ENCODE results near the gene LRCH3. TPM values are rescaled to one million over a fixed set of nuclear protein-coding genes. Genes with fewer than 3 reads are reported as not detected.
"Not testable (repeated sequence)": the region's sequence is repeated elsewhere in the genome, so short reads cannot be mapped to it uniquely, and the experiment has no call there.

LRCH3 gene
- total RNA-seq, 1 experiment from 2014 or later, result 24.7 TPM

DNA sequence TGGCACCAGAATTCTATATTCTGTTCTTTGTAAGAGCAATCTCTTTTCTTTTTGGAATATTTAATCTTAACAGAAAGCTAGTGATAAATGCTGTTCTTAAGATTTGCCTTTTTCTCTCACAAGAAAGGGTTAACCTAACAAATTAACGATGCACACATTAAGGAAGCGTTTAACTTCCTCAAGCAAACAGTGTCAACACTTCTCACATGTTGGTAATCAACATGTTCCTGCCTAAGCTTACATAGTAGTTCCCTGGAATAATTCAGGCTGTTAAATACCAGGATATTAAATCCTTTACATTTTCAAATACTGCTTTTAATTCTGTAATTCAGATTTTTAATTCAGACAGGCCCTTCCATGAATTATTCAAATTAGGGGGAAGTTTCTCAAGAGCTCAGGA is 91.5 kb downstream of the LRCH3 start:
- no peak for DNase-seq (ENCODE audit: low read depth)

DNA sequence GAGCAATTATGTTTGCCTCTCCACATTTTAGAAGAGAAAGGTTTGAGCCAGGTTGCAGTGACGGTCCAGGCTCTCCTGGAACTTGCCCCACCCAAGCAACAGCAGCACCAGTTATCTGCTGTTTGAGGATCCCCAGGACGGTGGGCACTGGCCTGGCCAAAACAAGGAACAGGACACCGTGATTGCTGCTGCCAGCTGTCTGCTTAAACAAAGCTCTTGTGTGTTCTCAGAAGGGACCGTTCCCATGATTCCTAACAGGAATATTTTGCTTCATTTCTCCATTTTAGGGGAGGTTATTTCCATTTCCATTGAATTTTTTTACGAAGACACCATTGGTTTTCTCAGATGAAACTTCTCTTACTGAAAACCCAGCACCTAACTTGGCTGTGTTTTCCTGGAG is 92.5 kb downstream of the LRCH3 start:
- DNase-seq (ENCODE audit: low read depth), result no peak

DNA sequence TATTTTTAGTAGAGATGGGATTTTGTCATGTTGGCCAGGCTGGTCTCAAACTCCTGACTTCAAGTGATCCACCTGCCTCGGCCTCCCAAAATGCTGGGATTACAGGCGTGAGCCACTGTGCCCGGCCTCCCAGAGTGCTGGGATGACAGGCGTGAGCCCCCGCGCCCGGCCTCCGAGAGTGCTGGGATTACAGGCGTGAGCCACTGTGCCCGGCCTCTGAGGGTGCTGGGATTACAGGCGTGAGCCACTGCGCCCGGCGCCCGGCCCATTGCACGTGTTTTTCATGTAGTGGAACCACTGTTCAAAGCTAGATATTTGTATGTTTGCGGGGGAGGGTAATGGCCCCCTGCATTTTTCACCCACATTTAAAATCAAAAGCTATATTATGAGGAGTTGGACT is 93.3 kb downstream of the LRCH3 start:
- DNase-seq (ENCODE audit: low read depth), result not testable (repeated sequence)

DNA sequence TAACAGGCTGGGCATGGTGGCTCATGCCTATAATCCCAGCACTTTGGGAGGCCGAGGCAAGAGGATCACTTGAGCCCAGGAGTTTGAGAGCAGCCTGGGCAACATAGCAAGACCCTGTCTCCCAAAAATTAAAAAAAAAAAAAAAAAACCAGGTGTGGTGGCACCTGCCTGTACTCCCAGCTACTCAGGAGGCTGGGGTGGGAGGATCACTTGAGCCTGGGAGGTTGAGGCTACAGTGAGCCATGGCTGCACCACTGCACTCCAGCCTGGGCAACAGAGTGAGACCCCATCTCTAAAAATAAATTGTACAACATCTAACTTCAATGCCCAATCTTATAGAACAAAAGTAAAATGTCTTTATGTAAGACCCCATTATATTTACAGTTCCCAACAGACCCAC is 95.0 kb downstream of the LRCH3 start:
- DNase-seq (ENCODE audit: low read depth), result not testable (repeated sequence)

DNA sequence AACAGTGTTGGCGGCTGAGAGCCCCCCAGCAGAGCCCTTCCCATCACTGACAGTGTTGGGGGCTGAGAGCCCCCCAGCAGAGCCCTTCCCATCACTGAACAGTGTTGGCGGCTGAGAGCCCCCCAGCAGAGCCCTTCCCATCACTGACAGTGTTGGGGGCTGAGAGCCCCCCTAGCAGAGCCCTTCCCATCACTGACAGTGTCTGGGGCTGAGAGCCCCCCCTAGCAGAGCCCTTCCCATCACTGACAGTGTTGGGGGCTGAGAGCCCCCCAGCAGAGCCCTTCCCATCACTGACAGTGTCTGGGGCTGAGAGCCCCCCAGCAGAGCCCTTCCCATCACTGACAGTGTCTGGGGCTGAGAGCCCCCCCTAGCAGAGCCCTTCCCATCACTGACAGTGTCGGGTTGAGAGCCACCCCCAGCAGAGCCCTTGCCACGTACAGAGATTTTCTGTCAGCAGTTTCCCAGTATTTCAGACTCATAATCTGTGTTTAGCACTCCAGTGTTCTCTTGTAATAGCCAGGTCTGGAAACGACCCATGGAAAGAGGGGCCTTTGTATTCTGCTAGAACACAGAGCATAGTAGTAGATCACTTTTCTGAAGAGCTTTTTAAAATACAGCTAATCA is 96.5 kb downstream of the LRCH3 start:
- not testable (repeated sequence) for DNase-seq (ENCODE audit: low read depth)

DNA sequence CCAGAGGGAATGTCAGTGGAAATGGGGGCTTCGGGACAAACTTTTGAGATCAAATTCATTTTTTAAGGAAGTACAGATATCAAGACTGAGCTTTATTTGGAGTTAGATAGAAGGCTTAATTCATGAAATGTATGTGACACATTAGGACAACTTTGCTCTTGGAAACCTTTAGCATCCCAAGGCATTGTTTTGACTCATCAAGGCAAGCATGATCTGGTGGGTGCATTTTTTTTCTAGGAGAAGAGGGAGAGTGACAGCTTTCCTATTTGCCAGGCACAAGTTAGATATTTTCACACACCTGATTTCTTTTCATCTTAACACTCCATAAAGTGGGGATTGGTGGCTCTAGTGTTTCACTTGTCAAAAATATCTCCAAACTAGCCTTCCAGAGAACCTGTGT is 97.5 kb downstream of the LRCH3 start:
- no peak for DNase-seq (ENCODE audit: low read depth)

DNA sequence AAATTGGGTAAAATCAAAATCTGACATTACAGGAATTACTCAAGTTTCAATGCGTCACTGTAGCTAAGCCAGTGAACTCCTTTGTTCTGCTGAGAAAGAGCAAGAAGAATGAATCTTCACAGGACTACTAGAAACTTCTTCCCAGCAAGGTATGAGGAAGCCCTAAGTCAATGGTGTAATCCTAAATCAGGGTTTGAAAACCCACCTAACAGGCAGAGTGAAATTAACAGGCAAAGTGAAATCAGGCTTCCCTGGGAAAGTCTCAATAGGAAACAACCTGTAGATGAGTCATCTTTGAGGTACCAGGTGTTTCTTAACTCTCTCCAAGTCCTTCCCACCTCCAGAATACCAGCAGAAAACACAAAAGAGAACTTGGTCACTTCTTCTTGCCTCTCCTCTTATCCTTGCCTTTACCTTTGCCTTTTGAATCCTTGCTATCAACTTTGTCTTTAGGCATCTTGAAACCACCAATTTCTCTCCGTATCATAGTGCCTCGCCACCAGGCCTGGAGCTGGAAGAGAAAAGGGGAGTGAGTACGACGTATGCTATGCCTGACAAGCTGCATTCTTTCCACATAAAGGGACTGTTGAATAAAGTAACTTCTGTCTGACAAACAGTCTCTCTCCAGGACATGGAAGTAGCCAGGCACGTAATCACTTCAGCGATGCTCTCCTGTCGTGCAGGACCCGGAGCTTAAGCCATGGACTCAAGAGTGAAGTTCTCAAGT is 98.3 kb downstream of the LRCH3 start:
- no peak for DNase-seq (ENCODE audit: low read depth)

DNA sequence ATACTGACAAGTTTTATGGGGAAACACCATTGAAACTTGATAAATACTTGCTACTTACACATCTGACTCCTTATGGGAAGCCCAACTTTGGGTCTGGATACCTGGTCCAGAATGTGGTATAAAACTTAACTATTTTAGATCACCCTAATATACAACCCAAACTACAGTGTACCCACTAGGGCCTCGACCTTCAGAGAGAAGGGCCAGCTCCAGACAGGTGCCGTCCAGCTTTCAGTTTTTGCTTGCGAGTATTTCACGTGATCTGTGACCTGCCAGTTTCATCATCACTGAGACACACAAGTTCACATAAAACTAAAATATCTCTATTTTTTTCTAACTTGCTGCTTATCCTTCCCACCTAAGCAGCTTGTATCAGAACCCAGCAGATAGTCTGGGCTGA is 99.6 kb downstream of the LRCH3 start:
- DNase-seq (ENCODE audit: low read depth), result no peak

DNA sequence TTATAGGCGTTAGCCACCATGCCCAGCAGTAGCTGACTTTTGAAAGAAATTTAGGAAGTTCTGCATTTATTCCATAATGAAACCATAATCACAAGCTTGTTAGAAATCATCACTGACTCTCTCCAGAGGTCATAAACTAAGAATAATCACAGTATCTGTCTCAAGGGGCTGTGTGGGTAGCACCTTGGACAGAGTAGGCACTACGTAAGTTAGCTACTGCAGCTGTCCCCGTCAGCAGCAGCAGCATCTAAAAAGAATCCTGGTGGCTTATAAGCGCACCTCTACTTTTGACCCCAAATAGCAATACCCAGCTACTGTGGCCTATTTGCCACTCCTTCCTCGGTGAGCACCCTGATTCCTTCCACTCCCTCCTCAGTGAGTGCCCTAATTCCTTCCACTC is 101.1 kb downstream of the LRCH3 start:
- no peak for DNase-seq (ENCODE audit: low read depth)

DNA sequence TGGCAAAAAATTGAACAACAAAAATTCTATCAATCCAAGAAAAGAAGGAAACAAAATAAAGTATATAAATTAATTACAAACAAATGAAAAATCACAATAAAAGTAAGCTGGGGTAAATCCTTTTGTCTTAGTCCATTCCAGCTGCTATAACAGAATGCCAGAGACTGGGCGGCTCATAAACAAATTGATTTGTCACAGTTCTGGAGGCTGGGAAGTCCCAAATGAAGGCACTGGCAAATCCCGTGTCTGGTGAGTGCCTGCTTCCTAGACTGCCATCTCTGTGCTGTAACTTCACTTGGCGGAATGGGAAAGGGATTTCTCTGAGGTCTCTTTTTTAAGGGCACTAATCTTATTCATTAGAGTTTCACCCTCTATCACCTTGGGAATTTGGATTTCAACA is 105.4 kb downstream of the LRCH3 start:
- no peak for DNase-seq (ENCODE audit: low read depth)

DNA sequence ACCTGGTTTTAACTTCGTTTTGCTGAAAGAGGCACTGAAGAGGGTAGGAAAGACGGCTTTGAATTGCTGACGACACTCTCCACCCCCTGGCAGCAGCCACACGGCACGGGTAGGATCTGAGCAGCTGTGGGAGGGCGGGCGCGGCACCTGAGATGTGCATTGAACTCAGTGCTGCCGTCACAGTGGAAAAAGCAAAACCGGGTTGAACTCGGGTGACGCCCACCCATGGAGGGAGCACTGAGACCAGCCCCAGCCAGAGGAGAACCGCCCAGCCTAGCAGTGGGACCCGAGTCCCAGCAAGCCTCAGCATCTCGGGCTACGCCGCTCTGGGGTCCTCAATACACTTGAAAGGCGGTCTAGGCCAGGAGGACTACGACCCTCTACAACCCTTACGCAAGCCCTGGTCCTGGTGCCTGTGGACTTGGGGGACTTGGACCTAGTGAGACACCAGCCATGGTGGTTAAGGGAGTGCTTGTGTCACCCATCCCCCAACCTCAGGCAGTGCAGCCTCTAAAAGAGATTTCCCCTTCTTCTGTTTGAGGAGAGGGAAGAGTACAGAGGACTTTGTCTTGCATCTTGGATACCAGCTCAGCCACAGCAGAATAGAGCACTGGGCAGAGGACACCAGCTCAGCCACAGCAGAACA is 108.9 kb downstream of the LRCH3 start:
- DNase-seq (ENCODE audit: low read depth), result no peak

DNA sequence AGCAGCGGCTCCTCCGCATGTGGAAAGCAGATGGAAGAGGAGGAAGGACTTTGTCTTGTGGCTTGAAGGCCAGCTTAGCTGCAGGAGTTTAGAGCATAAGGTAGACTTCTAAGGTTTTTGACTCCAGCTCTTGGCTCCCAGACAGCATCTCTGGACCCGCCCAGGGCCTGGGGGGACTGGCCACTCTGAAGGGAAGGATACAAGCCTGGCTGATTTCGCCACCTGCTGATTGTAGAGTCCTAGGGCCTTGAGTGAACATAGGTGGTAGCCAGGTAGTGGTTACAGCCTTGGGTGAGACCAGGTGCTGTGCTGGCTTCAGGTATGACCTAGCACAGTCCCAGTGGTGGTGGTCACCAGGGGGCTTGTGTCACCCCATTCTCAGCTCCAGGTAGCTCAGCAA is 110.6 kb downstream of the LRCH3 start:
- DNase-seq (ENCODE audit: low read depth), result no peak

DNA sequence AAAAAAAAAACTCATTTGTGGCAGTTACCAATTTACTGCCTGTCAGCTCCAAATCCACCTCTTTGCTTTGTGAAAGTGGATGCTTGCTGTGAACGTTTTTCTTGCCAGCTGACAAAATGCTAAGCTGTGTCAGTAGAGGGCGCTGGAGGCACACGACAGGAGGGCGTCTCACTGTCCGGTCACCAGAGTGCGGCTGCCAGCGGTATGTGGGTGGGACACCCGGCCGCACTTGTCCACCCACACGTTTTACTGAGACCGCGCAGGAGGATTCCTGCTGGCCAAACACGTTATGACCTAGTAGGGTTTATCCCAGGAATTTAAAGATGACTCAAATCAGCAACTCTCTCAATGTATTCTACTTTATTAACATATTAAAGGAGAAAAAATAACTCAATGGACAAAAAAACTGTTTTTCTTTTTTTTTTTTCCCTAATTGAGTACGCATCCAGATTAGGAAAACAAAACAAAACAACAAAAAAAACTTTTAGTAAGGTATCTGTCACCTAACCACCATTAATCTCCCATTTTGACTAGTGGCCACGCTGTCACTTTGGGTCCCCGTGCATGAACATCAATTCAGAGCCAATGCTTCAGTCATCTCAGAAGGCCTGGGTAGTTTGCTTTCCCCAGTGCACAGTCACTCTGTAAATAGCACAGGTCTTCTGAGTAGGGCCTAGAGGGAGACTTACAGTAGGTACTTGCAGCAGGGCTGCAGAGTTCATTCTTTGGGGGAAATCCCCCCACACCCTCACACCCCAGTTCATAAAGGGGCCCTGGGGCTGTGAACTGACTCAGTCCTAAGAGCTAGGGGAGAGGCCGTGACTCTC is 115.2 kb downstream of the LRCH3 start:
- peak; percentile 91 for DNase-seq (ENCODE audit: low read depth)

DNA sequence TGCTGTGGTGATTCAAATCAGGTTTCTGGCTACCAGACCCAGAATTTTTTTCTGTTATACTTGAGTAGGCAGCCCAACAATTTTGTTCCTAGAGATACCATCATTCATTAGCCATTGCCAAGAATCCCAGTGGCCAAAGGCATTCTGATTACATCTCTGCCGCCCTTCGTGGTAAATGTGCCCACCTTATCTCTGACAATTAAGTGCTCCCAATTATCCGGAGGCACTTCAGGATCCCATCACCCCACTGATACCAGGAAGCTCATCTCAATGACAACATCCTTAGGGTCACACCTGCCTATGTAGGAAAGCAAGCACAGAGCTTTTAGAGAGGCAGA is 115.8 kb downstream of the LRCH3 start:
- DNase-seq (ENCODE audit: low read depth), result no peak

DNA sequence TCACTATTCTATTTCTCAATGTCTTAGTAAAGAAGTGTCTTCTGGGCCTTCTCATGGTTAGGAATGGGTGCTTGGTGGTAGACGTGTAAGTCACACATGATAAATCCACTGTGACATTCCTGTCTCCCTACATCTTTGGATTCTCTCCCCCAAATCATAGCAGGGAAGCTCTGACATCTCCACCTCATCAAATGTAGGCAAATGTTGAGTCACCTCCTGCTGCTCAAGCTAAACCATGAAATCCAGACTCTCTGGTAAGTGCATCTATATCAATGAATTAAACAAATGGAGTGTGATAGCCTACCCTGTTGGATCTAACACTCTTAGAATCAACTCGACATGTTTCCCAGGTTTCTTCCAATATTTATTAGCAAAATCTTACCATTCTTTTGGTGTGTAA is 116.1 kb downstream of the LRCH3 start:
- DNase-seq (ENCODE audit: low read depth), result no peak

DNA sequence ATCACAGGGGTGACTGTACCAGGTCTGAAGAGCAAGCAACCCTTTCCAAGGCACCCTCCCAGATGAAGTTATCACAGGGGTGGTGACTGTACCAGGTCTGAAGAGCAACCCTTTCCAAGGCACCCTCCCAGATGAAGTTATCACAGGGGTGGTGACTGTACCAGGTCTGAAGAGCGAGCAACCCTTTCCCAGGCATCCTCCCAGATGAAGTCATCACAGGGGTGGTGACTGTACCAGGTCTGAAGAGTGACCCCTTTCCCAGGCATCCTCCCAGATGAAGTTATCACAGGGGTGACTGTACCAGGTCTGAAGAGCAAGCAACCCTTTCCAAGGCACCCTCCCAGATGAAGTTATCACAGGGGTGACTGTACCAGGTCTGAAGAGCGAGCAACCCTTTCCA is 117.5 kb downstream of the LRCH3 start:
- DNase-seq (ENCODE audit: low read depth), result not testable (repeated sequence)

DNA sequence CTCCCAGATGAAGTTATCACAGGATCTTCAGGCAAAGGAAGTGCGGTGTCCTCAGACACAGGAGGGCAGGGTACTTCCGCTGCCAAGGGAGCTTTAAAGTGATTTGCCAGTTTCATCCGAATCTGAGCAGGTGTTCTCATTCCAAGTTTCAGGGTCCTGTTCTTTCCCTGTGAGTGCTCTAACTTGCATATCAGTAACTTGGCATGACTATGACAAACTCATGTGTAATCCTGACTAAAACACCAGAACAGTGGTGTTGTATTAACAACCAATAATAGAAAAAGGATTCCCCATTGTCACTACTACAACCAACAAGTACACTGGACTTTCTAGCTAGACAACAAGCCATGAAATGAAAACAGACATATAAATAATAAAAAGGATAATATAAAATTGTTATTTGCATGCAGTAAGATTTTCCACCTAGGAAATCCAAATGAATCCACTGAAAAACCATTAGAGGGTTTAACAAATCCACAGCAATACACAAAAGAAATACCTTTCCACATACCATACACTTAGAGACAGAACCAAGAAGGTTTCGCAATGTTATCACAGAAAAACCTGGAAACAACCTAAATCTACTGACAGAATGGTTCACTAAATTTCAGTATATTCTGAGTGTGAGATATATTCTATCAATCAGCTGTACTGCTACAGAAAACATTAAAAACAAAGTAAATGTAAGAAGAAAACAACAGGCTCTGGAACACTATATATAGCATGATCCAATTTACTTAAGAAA is 118.1 kb downstream of the LRCH3 start:
- DNase-seq (ENCODE audit: low read depth), result no peak

DNA sequence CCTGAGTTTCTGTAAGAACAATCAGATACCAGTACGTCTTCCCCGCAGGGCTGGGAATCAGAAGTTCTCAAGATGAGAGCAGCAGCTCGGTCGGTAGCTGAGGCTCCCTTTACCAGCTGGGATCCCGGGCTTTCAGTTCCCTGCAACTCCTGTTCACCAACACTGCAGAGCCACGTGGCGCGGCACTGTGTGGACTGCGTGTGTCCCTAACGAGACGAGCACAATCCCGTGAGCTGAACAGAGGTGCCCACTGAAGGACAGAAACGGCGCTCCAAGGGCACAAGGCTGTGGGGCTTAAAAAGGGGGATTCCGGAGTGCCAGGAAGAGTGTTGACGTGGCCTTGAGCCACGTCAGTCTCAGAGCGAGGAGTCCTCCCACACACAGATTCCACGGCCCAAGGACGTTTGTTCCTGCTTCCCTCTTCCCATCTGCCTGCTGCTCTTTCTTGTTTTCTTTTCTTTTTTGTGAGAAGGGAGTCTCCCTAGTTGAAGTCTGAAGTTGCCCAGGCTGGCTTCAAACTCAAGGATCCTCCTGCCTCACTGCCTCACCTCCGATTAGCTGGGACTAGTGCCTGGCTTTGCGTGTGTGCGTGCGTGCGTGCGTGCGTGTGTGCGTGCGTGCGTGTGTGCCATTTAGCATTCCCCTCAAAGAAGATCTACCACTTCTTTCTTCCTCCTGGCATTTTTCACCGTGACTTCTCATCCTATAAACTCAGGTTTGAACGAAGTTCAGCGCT is 121.9 kb downstream of the LRCH3 start:
- DNase-seq (ENCODE audit: low read depth), result no peak

DNA sequence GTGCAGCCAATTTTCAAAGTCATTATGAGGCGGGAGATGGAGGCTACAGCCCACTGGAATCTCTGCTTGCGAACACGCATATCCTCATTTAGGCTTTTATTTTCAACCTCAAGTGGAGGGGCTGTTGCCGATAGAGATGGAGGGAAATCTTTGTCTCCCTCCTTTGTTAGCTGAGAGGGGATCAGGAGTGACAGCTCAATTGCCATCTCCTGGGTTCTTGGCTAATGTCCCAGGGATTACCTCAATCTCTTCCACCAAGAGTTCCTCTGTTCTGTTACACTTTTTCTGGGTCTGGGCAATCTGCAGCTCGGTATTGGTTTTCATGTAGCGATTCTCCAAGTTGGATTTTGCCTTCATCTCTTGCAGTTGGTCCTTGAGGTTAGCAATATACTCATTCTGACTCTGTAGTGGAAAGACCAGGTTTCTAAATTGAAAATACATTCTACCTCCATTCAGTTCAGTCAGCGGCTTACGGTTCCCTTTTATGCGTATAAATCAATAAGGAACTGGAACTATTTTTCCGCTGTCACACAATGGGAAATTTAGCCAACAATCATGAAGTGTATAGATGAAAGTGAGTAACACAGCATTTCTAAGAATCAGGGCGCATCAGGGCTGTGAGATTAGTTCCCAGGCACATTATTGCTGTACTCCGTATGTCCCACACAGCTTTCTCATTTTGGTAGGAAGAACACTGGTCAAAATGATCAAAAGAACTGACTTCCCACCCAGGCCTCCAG is 122.8 kb downstream of the LRCH3 start:
- DNase-seq (ENCODE audit: low read depth), result no peak
